Stomach (tissue), 9 donors: Measurements from ENCODE around the gene SDCCAG8. TPM values are rescaled to one million over a fixed set of nuclear protein-coding genes. Genes with fewer than 3 reads are reported as not detected.

Experiments
- DNase-seq, 2 donors: peaks; one replicate each; pipeline versions ENCODE4 v3.0.0 to v3.0.0-alpha.2; 2013 to 2019
- H3K27ac ChIP-seq, 5 donors: fragments of 200-600 bp in 4 of 5; sonication (generic) in 4 of 5; one replicate each; pipeline ENCODE4 v1.5.1; 2013 to 2019; ENCODE audit warnings: mild to moderate bottlenecking in 1 of 5, moderate library complexity in 1 of 5
- H3K27me3 ChIP-seq, 3 donors: fragments of 200-600 bp; sonication (generic); one replicate each; pipeline ENCODE4 v1.5.1; 2017 to 2019; ENCODE audit warnings: mixed run types in 1 of 3
- H3K36me3 ChIP-seq, 4 donors: fragments of 200-600 bp; sonication (generic); 1 replicate in 3 of 4; 2 replicates in 1 of 4; pipeline ENCODE4 v1.5.1; 2016 to 2019
- H3K4me1 ChIP-seq, 4 donors: fragments of 200-600 bp; sonication (generic); one replicate each; pipeline ENCODE4 v1.5.1; 2016 to 2019
- H3K4me3 ChIP-seq, 4 donors: fragments of 200-600 bp; sonication (generic) in 3 of 4; one replicate each; pipeline ENCODE4 v1.5.1; 2016 to 2019; ENCODE audit warnings: mild to moderate bottlenecking in 1 of 4
- H3K9me3 ChIP-seq, 4 donors: fragments of 200-600 bp; sonication (generic); one replicate each; pipeline ENCODE4 v1.5.1; 2016 to 2019
- EP300 ChIP-seq: sonication (generic); formaldehyde crosslinking; IDR thresholded peaks from one replicate; pipeline ENCODE4 v1.6.1; 2017; ENCODE audit warnings: antibody characterized with exemption
- POLR2A ChIP-seq, 4 donors: fragments of 450-650 bp; IDR thresholded peaks; one replicate each; pipeline ENCODE4 v1.6.1; 2016; ENCODE audit warnings: antibody characterized with exemption in 4 of 4, control low read depth in 2 of 4, mild to moderate bottlenecking in 1 of 4, moderate library complexity in 1 of 4
- POLR2AphosphoS5 ChIP-seq, 3 donors: sonication (generic); formaldehyde crosslinking; IDR thresholded peaks; one replicate each; pipeline ENCODE4 v1.6.1; 2016; ENCODE audit warnings: antibody characterized with exemption in 3 of 3
- WGBS, 5 donors: extraction: QIAGEN DNeasy Blood & Tissue Kit in 3 of 5; methylation state at CpG; one replicate each; pipeline versions ENCODE4 v1.1.5 to v1.1.7; 2013 to 2018; 5-methylcytosine and 5-hydroxymethylcytosine counted together
- intact Hi-C: fragments of 100-400 bp; cut with DNase I; formaldehyde crosslinking; loops from one replicate; pipeline ENCODE4 v1.15.1; 2023; ENCODE audit warnings: low total_unique reads
- polyA plus RNA-seq, 3 donors: library from polyadenylated mRNA; stranded (reverse); fragments of 200-250 nt; gene quantifications; one replicate each; pipeline ENCODE4 v1.2.3, GENCODE V29; 2013
- total RNA-seq, 5 donors: library from RNA; depleted of rRNA; stranded (reverse); fragments of >200 nt; gene quantifications; one replicate each; pipeline versions ENCODE4 v1.1.0 to v1.2.3, GENCODE V29; 2014 to 2016
- TF ChIP-seq, protein P1 (sequence below), 7 experiments: fragments of 450-650 bp in 4 of 7; fragments of 200-600 bp in 3 of 7; sonication (generic) in 3 of 7; IDR thresholded peaks; one replicate each; pipeline ENCODE4 v1.5.1; 2016 to 2019; ENCODE audit warnings: antibody characterized with exemption in 7 of 7, control low read depth in 2 of 7, mild to moderate bottlenecking in 1 of 7
- donor health status: healthy with polysubstance abuse.
- donor health status: Bipolar disorder and iron deficiency.
- donor health status: healthy.

SDCCAG8 gene
- total and polyA plus RNA-seq, 8 donors: 16.3 to 184 (median 24.5) TPM

DNA sequence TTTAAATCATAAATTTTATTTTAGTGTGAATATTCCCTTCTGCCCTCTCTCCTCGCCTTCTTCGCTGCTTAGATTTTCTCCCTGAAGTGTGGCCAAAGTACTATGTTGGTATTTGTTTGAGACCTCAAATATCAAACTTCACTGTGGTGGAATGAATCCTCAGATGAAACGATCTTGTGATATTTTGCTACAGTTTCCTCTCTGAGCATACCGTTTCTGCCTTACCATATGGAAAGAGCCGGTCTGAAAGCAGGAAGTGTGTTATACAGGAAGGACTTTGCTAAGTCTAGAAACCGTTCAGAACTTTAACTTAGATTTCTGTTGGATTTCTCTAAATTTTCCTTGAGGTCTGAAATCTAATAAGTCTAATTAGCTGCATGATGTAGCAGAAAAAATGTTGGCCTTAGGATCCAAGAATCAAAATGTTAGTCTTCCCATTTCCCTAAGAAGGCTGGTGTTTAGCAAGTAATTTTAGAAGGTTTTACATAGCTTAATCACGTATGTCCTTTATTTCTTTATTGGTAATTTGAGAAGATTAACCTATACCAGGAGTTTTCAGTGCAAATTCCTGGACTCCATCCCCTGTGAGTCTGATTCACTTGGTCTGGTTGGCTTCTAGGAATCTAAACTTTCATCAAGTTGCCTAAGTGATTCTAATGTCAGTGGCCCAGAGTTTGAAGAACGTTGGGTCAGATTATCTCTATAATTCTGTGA is 30.7 kb downstream of the SDCCAG8 start:
- Histone ChIP-seq H3K36me3 (peaks cover 0 to 78% (median 61%) of the 10 kb centered on the region in 4 donors), H3K4me3 (no peak overlapping the region), H3K9me3 (no peaks in the 10 kb centered on the region), H3K27ac (peak overlapping the region in 4 of 5 donors; percentile 35 to 61 (median 50)), H3K27me3 (no peaks in the 10 kb centered on the region), H3K4me1 (peaks cover 0 to 34% (median 0%) of the 10 kb centered on the region in 4 donors)
- TF ChIP-seq EP300 (no peak), POLR2AphosphoS5 (IDR thresholded peaks at IDR 0.05) (no peak), POLR2A (IDR thresholded peaks at IDR 0.05) (no peak)
- TF ChIP-seq, protein P1, sequence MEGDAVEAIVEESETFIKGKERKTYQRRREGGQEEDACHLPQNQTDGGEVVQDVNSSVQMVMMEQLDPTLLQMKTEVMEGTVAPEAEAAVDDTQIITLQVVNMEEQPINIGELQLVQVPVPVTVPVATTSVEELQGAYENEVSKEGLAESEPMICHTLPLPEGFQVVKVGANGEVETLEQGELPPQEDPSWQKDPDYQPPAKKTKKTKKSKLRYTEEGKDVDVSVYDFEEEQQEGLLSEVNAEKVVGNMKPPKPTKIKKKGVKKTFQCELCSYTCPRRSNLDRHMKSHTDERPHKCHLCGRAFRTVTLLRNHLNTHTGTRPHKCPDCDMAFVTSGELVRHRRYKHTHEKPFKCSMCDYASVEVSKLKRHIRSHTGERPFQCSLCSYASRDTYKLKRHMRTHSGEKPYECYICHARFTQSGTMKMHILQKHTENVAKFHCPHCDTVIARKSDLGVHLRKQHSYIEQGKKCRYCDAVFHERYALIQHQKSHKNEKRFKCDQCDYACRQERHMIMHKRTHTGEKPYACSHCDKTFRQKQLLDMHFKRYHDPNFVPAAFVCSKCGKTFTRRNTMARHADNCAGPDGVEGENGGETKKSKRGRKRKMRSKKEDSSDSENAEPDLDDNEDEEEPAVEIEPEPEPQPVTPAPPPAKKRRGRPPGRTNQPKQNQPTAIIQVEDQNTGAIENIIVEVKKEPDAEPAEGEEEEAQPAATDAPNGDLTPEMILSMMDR (IDR thresholded peaks at IDR 0.05): no peak
- 60 to 72% (median 66%) methylated on average over 8 of the region's 8 CpGs for WGBS, 5 donors
- DNase-seq: peak in 1 of 2 donors; percentile 15
- intact Hi-C loops: no loop called here

GRCh38 chr1:243287123-243287460 is 31.3 kb downstream of the SDCCAG8 start:
- intact Hi-C loops: no loop called here

DNA sequence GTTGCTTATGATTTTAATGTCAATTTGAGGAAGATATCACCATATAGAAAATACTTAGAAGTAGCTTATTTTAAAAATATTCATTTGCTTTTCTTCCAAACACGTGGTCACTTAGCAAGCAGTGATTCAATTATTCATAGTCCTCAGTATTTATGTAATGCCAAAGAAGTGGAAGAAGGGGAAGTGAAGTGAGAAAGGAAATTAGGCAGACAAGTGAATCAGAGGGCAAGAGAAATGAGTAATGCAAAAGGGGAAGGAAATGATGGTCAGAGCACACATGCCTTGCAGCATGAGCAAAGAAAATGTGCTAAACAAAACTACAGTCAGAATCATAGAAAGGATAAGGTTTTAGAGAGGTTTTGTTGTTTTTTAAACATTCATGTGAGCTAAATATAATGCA is 31.8 kb downstream of the SDCCAG8 start:
- peak in 1 of 2 donors; percentile 47 for DNase-seq
- no peaks in the 10 kb centered on the region for H3K27me3 ChIP-seq
- no peak overlapping the region for H3K4me3 ChIP-seq
- peaks cover 0 to 34% (median 0%) of the 10 kb centered on the region in 4 donors for H3K4me1 ChIP-seq
- WGBS, 5 donors: 26 to 54% (median 47%) methylated on average over 1 of the region's 1 CpG
- no peaks in the 10 kb centered on the region for H3K9me3 ChIP-seq
- no peak for TF ChIP-seq EP300
- TF ChIP-seq POLR2A (IDR thresholded peaks at IDR 0.05): no peak
- peak in 1 of 3 donors; percentile 10 for TF ChIP-seq POLR2AphosphoS5 (IDR thresholded peaks at IDR 0.05)
- TF ChIP-seq, protein P1 (IDR thresholded peaks at IDR 0.05): no peak
- peaks cover 0 to 73% (median 53%) of the 10 kb centered on the region in 4 donors for H3K36me3 ChIP-seq
- peak overlapping the region in 4 of 5 donors; percentile 35 to 73 (median 52) for H3K27ac ChIP-seq
- intact Hi-C loops: no loop called here

More at GRCh38 chr1:243287123-243287460, 31.3 kb downstream of the SDCCAG8 start:
- peak overlapping the region in 4 of 5 donors; percentile 35 to 61 (median 50) for H3K27ac ChIP-seq
- H3K4me3 ChIP-seq: no peak overlapping the region
- peaks cover 0 to 78% (median 58%) of the 10 kb centered on the region in 4 donors for H3K36me3 ChIP-seq
- DNase-seq: peak in 1 of 2 donors; percentile 14
- WGBS, 5 donors: 55 to 64% (median 60%) methylated on average over 2 of the region's 2 CpGs
- peaks cover 0 to 34% (median 0%) of the 10 kb centered on the region in 4 donors for H3K4me1 ChIP-seq
- TF ChIP-seq, protein P1 (IDR thresholded peaks at IDR 0.05): no peak
- TF ChIP-seq EP300: no peak
- no peak for TF ChIP-seq POLR2AphosphoS5 (IDR thresholded peaks at IDR 0.05)
- no peak for TF ChIP-seq POLR2A (IDR thresholded peaks at IDR 0.05)
- no peaks in the 10 kb centered on the region for H3K27me3 ChIP-seq
- no peaks in the 10 kb centered on the region for H3K9me3 ChIP-seq

- Histone ChIP-seq H3K36me3 (peaks cover 0 to 73% (median 51%) of the 10 kb centered on the region in 4 donors), H3K9me3 (no peaks in the 10 kb centered on the region), H3K4me3 (no peak overlapping the region), H3K4me1 (peaks cover 0 to 34% (median 0%) of the 10 kb centered on the region in 4 donors), H3K27ac (peak overlapping the region in 4 of 5 donors; percentile 35 to 73 (median 52)), H3K27me3 (no peaks in the 10 kb centered on the region)
- TF ChIP-seq, protein P1 (IDR thresholded peaks at IDR 0.05): no peak
- TF ChIP-seq POLR2AphosphoS5 (IDR thresholded peaks at IDR 0.05) (no peak), POLR2A (IDR thresholded peaks at IDR 0.05) (no peak), EP300 (no peak)
- DNase-seq: no peak
- 77 to 88% (median 83%) methylated on average over 6 of the region's 6 CpGs for WGBS, 5 donors
- intact Hi-C loops: no loop called here
Observed at GRCh38 chr1:243288062-243288461, 32.2 kb downstream of the SDCCAG8 start.
